OCI-LY3 (cell line): ENCODE data around the gene IL16.

Experiments
- H2AFZ ChIP-seq: fragments of 200-600, 300-600 bp; shearing (Covaris generic); 2 replicates; pipeline ENCODE4 v1.6.0; 2014; ENCODE audit warnings: antibody characterized with exemption, low read depth, low read length
- H3K27ac ChIP-seq: fragments of 200-600, 300-600 bp; sonication (generic); 2 replicates; pipeline ENCODE4 v1.5.1; 2014; ENCODE audit warnings: mild to moderate bottlenecking, low read length, moderate library complexity, mixed read lengths
- H3K27me3 ChIP-seq: fragments of 200-600, 300-600 bp; sonication (generic); 2 replicates; pipeline ENCODE4 v1.6.1; 2014; ENCODE audit warnings: low read depth, low read length, mixed read lengths
- H3K36me3 ChIP-seq: fragments of 200-600, 300-600 bp; sonication (generic); replicated peaks from 2 replicates; pipeline ENCODE3; 2014; ENCODE audit warnings: low read depth, low read length, mixed read lengths
- H3K4me1 ChIP-seq: fragments of 300-600, 200-600 bp; sonication (generic); 2 replicates; pipeline ENCODE4 v1.6.1; 2014; ENCODE audit warnings: low read length, mixed read lengths
- H3K4me2 ChIP-seq: fragments of 200-600, 300-600 bp; sonication (generic); 2 replicates; pipeline ENCODE4 v1.6.1; 2014; ENCODE audit warnings: low read length, mixed read lengths
- H3K4me3 ChIP-seq: fragments of 300-600, 200-600 bp; sonication (generic); 2 replicates; pipeline ENCODE4 v1.5.1; 2014; ENCODE audit warnings: antibody characterized with exemption, mild to moderate bottlenecking, low read length, moderate library complexity
- H3K79me2 ChIP-seq: fragments of 300-600, 200-600 bp; shearing (Covaris generic); 2 replicates; pipeline ENCODE4 v1.6.1; 2014; ENCODE audit warnings: mild to moderate bottlenecking, low read length, mixed read lengths
- H3K9ac ChIP-seq: fragments of 300-600, 200-600 bp; shearing (Covaris generic); 2 replicates; pipeline ENCODE4 v1.6.0; 2014; ENCODE audit warnings: mild to moderate bottlenecking, low read length, moderate library complexity
- H3K9me3 ChIP-seq: fragments of 200-600, 300-600 bp; shearing (Covaris generic); 2 replicates; pipeline ENCODE4 v1.6.1; 2014; ENCODE audit warnings: low read length, mixed read lengths; ENCODE audit not compliant: insufficient read depth
- H4K20me1 ChIP-seq: fragments of 200-600, 300-600 bp; sonication (generic); 2 replicates; pipeline ENCODE4 v1.6.1; 2016; ENCODE audit warnings: low read length, mixed read lengths; ENCODE audit not compliant: insufficient read depth
- CTCF ChIP-seq: fragments of 200-600, 300-600 bp; sonication (generic); IDR thresholded peaks from 2 replicates; pipeline ENCODE4 v1.5.1; 2014; ENCODE audit warnings: antibody characterized with exemption, low read length, low read depth
- EZH2phosphoT487 ChIP-seq: fragments of 200-600 bp; shearing (Covaris generic); IDR thresholded peaks from 2 replicates; pipeline ENCODE4 v1.6.1; 2018; ENCODE audit warnings: antibody characterized with exemption, mixed run types, low read depth

IL16 gene

GRCh38 chr15:81316267-81316666 is 119.6 kb downstream of the IL16 start:
- peaks cover 78% of the 10 kb centered on the region for H3K36me3 ChIP-seq
- peak overlapping the region; percentile 31 for H3K27ac ChIP-seq
- H2AFZ ChIP-seq, result no peak overlapping the region
- no peaks in the 10 kb centered on the region for H3K27me3 ChIP-seq
- no peak overlapping the region; the same call in 1 of the 2 replicates for H3K9ac ChIP-seq
- no peaks in the 10 kb centered on the region for H3K9me3 ChIP-seq
- H3K4me2 ChIP-seq, result peak overlapping the region; percentile 30
- peaks cover 11% of the 10 kb centered on the region for H3K79me2 ChIP-seq
- peaks cover 74% of the 10 kb centered on the region for H3K4me1 ChIP-seq
- H4K20me1 ChIP-seq, result no peaks in the 10 kb centered on the region; the same call in 1 of the 2 replicates
- no peak for TF ChIP-seq EZH2phosphoT487
- no peak for TF ChIP-seq CTCF
- no peak overlapping the region for H3K4me3 ChIP-seq

GRCh38 chr15:81317642-81318017 is 121.0 kb downstream of the IL16 start:
- peak overlapping the region; percentile 33 for H3K4me2 ChIP-seq
- H3K4me1 ChIP-seq, result peaks cover 65% of the 10 kb centered on the region
- H3K79me2 ChIP-seq, result peaks cover 17% of the 10 kb centered on the region
- H2AFZ ChIP-seq, result no peak overlapping the region
- peaks cover 79% of the 10 kb centered on the region for H3K36me3 ChIP-seq
- no peaks in the 10 kb centered on the region for H3K9me3 ChIP-seq
- TF ChIP-seq CTCF (no peak), EZH2phosphoT487 (no peak)
- no peaks in the 10 kb centered on the region; the same call in 1 of the 2 replicates for H4K20me1 ChIP-seq
- H3K27ac ChIP-seq, result peak overlapping the region; percentile 58
- H3K9ac ChIP-seq, result peak overlapping the region; percentile 31; the same call in 1 of the 2 replicates
- no peak overlapping the region for H3K4me3 ChIP-seq
- no peaks in the 10 kb centered on the region for H3K27me3 ChIP-seq

DNA sequence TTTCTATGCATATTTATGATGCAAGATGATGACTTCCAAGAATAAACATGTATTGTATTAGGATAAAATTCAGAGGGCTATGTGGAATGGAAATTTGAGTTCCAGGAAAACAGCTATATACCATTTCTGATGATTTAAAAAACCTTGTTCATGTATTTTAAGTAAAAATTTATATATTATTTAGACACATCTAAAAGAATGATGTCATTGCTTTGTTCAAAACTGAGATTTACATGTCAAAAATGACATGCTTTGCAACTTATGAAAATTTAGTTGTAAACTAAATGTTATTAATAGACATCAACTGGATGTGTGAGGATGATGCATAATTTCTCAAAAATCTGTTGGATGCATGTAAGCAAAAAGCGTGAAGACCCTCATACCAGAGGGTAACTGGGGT is 125.0 kb downstream of the IL16 start:
- H3K79me2 ChIP-seq, result peaks cover 18% of the 10 kb centered on the region
- H3K36me3 ChIP-seq, result peaks cover 47% of the 10 kb centered on the region
- H3K9me3 ChIP-seq, result no peaks in the 10 kb centered on the region
- no peak overlapping the region for H3K27ac ChIP-seq
- H2AFZ ChIP-seq, result no peak overlapping the region
- no peak overlapping the region for H3K4me2 ChIP-seq
- TF ChIP-seq EZH2phosphoT487 (no peak), CTCF (no peak)
- H3K27me3 ChIP-seq, result no peaks in the 10 kb centered on the region
- no peak overlapping the region for H3K9ac ChIP-seq
- no peaks in the 10 kb centered on the region; the same call in 1 of the 2 replicates for H4K20me1 ChIP-seq
- peaks cover 35% of the 10 kb centered on the region for H3K4me1 ChIP-seq
- no peak overlapping the region for H3K4me3 ChIP-seq

- Histone ChIP-seq H3K4me1 (peaks cover 24% of the 10 kb centered on the region), H2AFZ (no peak overlapping the region), H3K36me3 (peaks cover 38% of the 10 kb centered on the region), H3K27me3 (no peaks in the 10 kb centered on the region), H3K27ac (no peak overlapping the region), H3K9ac (peak overlapping the region; percentile 77; the same call in 1 of the 2 replicates), H3K4me3 (peak overlapping the region; percentile 88), H3K4me2 (peak overlapping the region; percentile 86), H3K9me3 (no peaks in the 10 kb centered on the region), H4K20me1 (no peaks in the 10 kb centered on the region; the same call in 1 of the 2 replicates), H3K79me2 (peaks cover 18% of the 10 kb centered on the region)
- no peak for TF ChIP-seq CTCF
- no peak for TF ChIP-seq EZH2phosphoT487
Measured at GRCh38 chr15:81322676-81323253, 126.1 kb downstream of the IL16 start.
